Measurements from ENCODE around the gene DNMT3A.
"Not testable (repeated sequence)": the region's sequence is repeated elsewhere in the genome, so short reads cannot be mapped to it uniquely, and the experiment has no call there.

Gene DNMT3A

GRCh38 chr2:25215948-25216679 is 125.6 kb downstream of the DNMT3A start:
- peak; percentile 63 to 74 for DNase-seq (ENCODE audit: low read depth in 2 of 2, low spot score in 1 of 2)

GRCh38 chr2:25215232-25215631 is 126.5 kb downstream of the DNMT3A start:
- DNase-seq (ENCODE audit: low read depth in 2 of 2, low spot score in 1 of 2): no peak

GRCh38 chr2:25213229-25213628 is 128.5 kb downstream of the DNMT3A start:
- no peak for DNase-seq (ENCODE audit: low read depth in 2 of 2, low spot score in 1 of 2)

- DNase-seq (ENCODE audit: low read depth in 2 of 2, low spot score in 1 of 2): not testable (repeated sequence)
Observed at GRCh38 chr2:25210923-25211322, 130.8 kb downstream of the DNMT3A start.

- no peak for DNase-seq (ENCODE audit: low read depth in 2 of 2, low spot score in 1 of 2)
Observed at GRCh38 chr2:25207078-25207545, 134.6 kb downstream of the DNMT3A start.

- no peak for DNase-seq (ENCODE audit: low read depth in 2 of 2, low spot score in 1 of 2)
Observed at GRCh38 chr2:25204190-25204838, 137.4 kb downstream of the DNMT3A start.

- no peak for DNase-seq (ENCODE audit: low read depth in 2 of 2, low spot score in 1 of 2)
Observed at GRCh38 chr2:25202275-25202674, 139.4 kb downstream of the DNMT3A start.

- no peak for DNase-seq (ENCODE audit: low read depth in 2 of 2, low spot score in 1 of 2)
Observed at GRCh38 chr2:25201794-25202193, 139.9 kb downstream of the DNMT3A start.

GRCh38 chr2:25201265-25201664 is 140.5 kb downstream of the DNMT3A start:
- DNase-seq (ENCODE audit: low read depth in 2 of 2, low spot score in 1 of 2): no peak

GRCh38 chr2:25198576-25198975 is 143.1 kb downstream of the DNMT3A start:
- DNase-seq (ENCODE audit: low read depth in 2 of 2, low spot score in 1 of 2): no peak

- DNase-seq (ENCODE audit: low read depth in 2 of 2, low spot score in 1 of 2): no peak
Observed at GRCh38 chr2:25198209-25198525, 143.6 kb downstream of the DNMT3A start.

GRCh38 chr2:25197336-25198208 is 144.2 kb downstream of the DNMT3A start:
- no peak for DNase-seq (ENCODE audit: low read depth in 2 of 2, low spot score in 1 of 2)

- no peak for DNase-seq (ENCODE audit: low read depth in 2 of 2, low spot score in 1 of 2)
Observed at GRCh38 chr2:25194576-25195122, 147.1 kb downstream of the DNMT3A start.

- DNase-seq (ENCODE audit: low read depth in 2 of 2, low spot score in 1 of 2): no peak
Observed at GRCh38 chr2:25190536-25190935, 151.2 kb downstream of the DNMT3A start.

- no peak for DNase-seq (ENCODE audit: low read depth in 2 of 2, low spot score in 1 of 2)
Observed at GRCh38 chr2:25188405-25188804, 153.3 kb downstream of the DNMT3A start.

- DNase-seq (ENCODE audit: low read depth in 2 of 2, low spot score in 1 of 2): no peak
Observed at GRCh38 chr2:25187729-25188350, 153.9 kb downstream of the DNMT3A start.

- no peak for DNase-seq (ENCODE audit: low read depth in 2 of 2, low spot score in 1 of 2)
Observed at GRCh38 chr2:25184254-25184653, 157.5 kb downstream of the DNMT3A start.

GRCh38 chr2:25178976-25179375 is 162.7 kb downstream of the DNMT3A start:
- no peak for DNase-seq (ENCODE audit: low read depth in 2 of 2, low spot score in 1 of 2)

All from stimulated activated CD8-positive, alpha-beta memory T cell treated with anti-CD3 and anti-CD28 coated beads, Interleukin-4, amount 100 ng/mL, for 1 hour (primary cell).